Stimulated activated memory B cell treated with anti-CD40 and anti-IgM and Interleukin-4, amounts not matched to agents 10 μg/mL and 1 μg/mL and 100 μg/mL, for 72 hours (primary cell): ENCODE results near the gene ACACB.

Experiments
- ATAC-seq: fragments of 150-1000 bp; cut with Tn5 transposase; 2 replicates; pipeline ENCODE4 v1.10.0; 2021
- H3K27ac Mint-ChIP-seq: one replicate; pipeline ENCODE4 v1.8.0; 2022; ENCODE audit warnings: mild to moderate bottlenecking, mixed read lengths
- H3K27me3 Mint-ChIP-seq: one replicate; pipeline ENCODE4 v1.8.0; 2022; ENCODE audit warnings: mixed read lengths
- H3K36me3 Mint-ChIP-seq: one replicate; pipeline ENCODE4 v1.8.0; 2022; ENCODE audit warnings: mixed read lengths
- H3K4me1 Mint-ChIP-seq: one replicate; pipeline ENCODE4 v1.8.0; 2022; ENCODE audit warnings: mixed read lengths
- H3K4me3 Mint-ChIP-seq: one replicate; pipeline ENCODE4 v1.8.0; 2022; ENCODE audit warnings: mild to moderate bottlenecking, moderate library complexity, mixed read lengths
- H3K9me3 Mint-ChIP-seq: one replicate; pipeline ENCODE4 v1.8.0; 2022; ENCODE audit warnings: mixed read lengths

The ACACB gene

GRCh38 chr12:109253913-109254544, 137.6 kb downstream of the ACACB start:
- H3K4me3 Mint-ChIP-seq: no peak overlapping the region
- no peaks in the 10 kb centered on the region for H3K27me3 Mint-ChIP-seq
- H3K4me1 Mint-ChIP-seq: no peaks in the 10 kb centered on the region
- H3K27ac Mint-ChIP-seq: no peak overlapping the region
- H3K36me3 Mint-ChIP-seq: peaks cover 61% of the 10 kb centered on the region
- H3K9me3 Mint-ChIP-seq: peaks cover 12% of the 10 kb centered on the region
- ATAC-seq: no peak

GRCh38 chr12:109255377-109255776, 139.0 kb downstream of the ACACB start:
- H3K27ac Mint-ChIP-seq: no peak overlapping the region
- H3K4me1 Mint-ChIP-seq: no peaks in the 10 kb centered on the region
- H3K27me3 Mint-ChIP-seq: no peaks in the 10 kb centered on the region
- ATAC-seq: no peak
- H3K9me3 Mint-ChIP-seq: peaks cover 12% of the 10 kb centered on the region
- H3K4me3 Mint-ChIP-seq: no peak overlapping the region
- peaks cover 54% of the 10 kb centered on the region for H3K36me3 Mint-ChIP-seq

- Mint-ChIP-seq H3K4me1 (no peaks in the 10 kb centered on the region), H3K27me3 (no peaks in the 10 kb centered on the region), H3K36me3 (peaks cover 56% of the 10 kb centered on the region), H3K4me3 (no peak overlapping the region), H3K27ac (no peak overlapping the region), H3K9me3 (peaks cover 12% of the 10 kb centered on the region)
- ATAC-seq: no peak
Measured at GRCh38 chr12:109256011-109256410, 139.6 kb downstream of the ACACB start.

DNA sequence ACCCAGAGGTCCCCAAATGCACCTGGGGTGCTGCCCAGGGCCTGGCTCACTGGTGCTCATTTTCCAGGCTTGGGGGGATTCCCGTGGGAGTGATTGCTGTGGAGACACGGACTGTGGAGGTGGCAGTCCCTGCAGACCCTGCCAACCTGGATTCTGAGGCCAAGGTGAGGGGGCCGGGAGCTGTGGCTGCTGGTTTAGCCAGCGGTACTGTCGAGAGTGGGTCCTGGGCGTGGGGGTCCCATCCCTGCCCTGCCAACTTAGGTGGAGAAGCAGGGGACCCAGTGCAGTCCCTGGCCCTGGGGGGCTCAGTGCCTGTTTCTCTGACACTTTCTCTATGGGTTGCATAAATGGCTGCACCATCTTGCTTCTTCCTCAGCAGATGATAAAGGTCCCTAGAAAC, 141.8 kb downstream of the ACACB start:
- Mint-ChIP-seq H3K9me3 (peaks cover 10% of the 10 kb centered on the region), H3K4me3 (no peak overlapping the region), H3K36me3 (peaks cover 47% of the 10 kb centered on the region), H3K27me3 (no peaks in the 10 kb centered on the region), H3K27ac (no peak overlapping the region), H3K4me1 (no peaks in the 10 kb centered on the region)
- ATAC-seq: no peak

GRCh38 chr12:109258607-109259544, 142.5 kb downstream of the ACACB start:
- ATAC-seq: no peak
- Mint-ChIP-seq H3K9me3 (peaks cover 7% of the 10 kb centered on the region), H3K36me3 (peaks cover 46% of the 10 kb centered on the region)

GRCh38 chr12:109259545-109259895, 143.1 kb downstream of the ACACB start:
- Mint-ChIP-seq H3K36me3 (peaks cover 44% of the 10 kb centered on the region), H3K4me3 (no peak overlapping the region), H3K27me3 (no peaks in the 10 kb centered on the region), H3K9me3 (peaks cover 3% of the 10 kb centered on the region), H3K27ac (no peak overlapping the region), H3K4me1 (no peaks in the 10 kb centered on the region)
- no peak for ATAC-seq

More at GRCh38 chr12:109258607-109259544, 142.5 kb downstream of the ACACB start:
- H3K4me1 Mint-ChIP-seq: no peaks in the 10 kb centered on the region
- H3K27me3 Mint-ChIP-seq: no peaks in the 10 kb centered on the region
- H3K27ac Mint-ChIP-seq: no peak overlapping the region
- no peak overlapping the region for H3K4me3 Mint-ChIP-seq

DNA sequence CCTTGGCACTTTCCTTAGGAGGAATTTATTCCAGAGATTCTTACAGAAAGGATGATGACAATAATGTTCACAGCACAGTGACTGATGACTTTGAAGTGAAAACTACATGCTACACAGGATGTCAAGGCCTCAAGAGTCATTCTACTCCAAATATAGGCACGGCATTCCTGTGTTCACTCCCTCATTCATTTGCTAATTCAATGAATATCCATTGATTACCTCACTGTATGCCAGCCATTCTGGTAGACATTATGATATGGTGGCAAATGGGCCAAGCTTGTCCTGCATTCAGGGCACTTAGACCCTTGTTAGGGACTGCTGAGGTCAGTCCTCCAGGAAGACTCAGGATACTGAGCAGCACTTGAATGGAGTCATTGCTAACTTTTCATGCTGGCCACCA, 144.7 kb downstream of the ACACB start:
- no peaks in the 10 kb centered on the region for H3K27me3 Mint-ChIP-seq
- H3K9me3 Mint-ChIP-seq: peaks cover 3% of the 10 kb centered on the region
- ATAC-seq: no peak
- no peak overlapping the region for H3K27ac Mint-ChIP-seq
- H3K36me3 Mint-ChIP-seq: peaks cover 34% of the 10 kb centered on the region
- H3K4me1 Mint-ChIP-seq: no peaks in the 10 kb centered on the region
- no peak overlapping the region for H3K4me3 Mint-ChIP-seq

GRCh38 chr12:109261939-109262338, 145.6 kb downstream of the ACACB start:
- Mint-ChIP-seq H3K27ac (no peak overlapping the region), H3K4me3 (no peak overlapping the region), H3K27me3 (no peaks in the 10 kb centered on the region), H3K9me3 (peaks cover 3% of the 10 kb centered on the region), H3K36me3 (peaks cover 34% of the 10 kb centered on the region), H3K4me1 (no peaks in the 10 kb centered on the region)
- ATAC-seq: no peak

DNA sequence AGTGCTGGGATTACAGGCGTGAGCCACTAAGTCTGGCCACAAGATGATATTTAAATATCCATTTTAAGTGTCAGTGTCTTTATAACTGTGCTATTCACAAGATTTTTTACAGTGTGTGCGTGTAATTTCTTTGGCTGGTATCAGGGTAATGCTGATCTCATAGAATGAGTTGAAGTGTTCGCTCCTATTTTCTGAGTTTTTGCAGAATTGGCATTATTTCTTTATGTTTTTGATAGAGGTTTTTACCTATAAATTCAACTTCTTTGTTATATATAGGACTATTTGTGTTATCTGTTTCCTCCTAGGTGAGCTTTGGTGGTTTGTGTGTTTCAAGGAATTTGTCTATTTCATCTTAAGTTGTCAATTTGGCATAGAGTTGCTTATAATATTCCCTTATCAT, 147.1 kb downstream of the ACACB start:
- no peak for ATAC-seq
- no peak overlapping the region for H3K27ac Mint-ChIP-seq
- H3K27me3 Mint-ChIP-seq: no peaks in the 10 kb centered on the region
- no peaks in the 10 kb centered on the region for H3K4me1 Mint-ChIP-seq
- H3K4me3 Mint-ChIP-seq: no peak overlapping the region
- H3K9me3 Mint-ChIP-seq: peaks cover 3% of the 10 kb centered on the region
- H3K36me3 Mint-ChIP-seq: peaks cover 41% of the 10 kb centered on the region

DNA sequence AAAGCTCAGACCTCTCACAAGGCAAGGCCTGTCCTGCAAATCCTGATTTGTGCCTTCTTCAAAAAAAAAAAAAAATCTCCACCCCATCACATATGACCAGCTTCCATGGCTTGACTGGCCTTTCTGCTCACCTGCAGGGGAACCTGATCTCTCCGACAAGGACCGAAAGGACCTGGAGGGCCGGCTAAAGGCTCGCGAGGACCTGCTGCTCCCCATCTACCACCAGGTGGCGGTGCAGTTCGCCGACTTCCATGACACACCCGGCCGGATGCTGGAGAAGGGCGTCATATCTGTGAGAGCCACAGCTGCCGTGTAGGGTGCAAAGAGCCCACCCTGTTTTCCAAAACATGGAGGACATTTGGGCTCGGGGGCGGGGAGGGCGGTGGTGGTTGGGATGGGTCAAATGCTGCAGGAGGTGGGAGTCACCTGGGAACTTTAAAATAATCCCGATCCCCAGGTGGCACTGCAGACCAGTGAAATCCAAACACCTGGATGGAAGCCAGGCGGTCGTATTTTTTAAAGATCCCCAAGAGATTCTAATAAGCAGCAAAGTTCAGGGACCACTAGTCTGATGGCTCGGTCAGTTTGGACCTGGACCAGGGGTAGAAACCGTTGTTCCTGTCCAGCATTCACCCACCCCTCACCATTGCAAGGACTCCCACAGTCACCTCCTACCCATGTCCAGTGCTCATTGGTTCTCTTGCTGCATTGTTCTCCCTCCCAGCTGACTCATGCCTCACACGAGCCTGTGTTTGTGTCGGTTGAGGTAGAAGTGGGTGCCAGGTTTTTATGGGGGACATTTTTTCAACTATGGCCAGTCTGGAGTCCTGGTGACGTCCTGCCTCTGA, 147.9 kb downstream of the ACACB start:
- Mint-ChIP-seq H3K27ac (no peak overlapping the region), H3K27me3 (no peaks in the 10 kb centered on the region), H3K36me3 (peaks cover 41% of the 10 kb centered on the region), H3K4me1 (no peaks in the 10 kb centered on the region), H3K4me3 (no peak overlapping the region), H3K9me3 (peaks cover 3% of the 10 kb centered on the region)
- no peak for ATAC-seq

DNA sequence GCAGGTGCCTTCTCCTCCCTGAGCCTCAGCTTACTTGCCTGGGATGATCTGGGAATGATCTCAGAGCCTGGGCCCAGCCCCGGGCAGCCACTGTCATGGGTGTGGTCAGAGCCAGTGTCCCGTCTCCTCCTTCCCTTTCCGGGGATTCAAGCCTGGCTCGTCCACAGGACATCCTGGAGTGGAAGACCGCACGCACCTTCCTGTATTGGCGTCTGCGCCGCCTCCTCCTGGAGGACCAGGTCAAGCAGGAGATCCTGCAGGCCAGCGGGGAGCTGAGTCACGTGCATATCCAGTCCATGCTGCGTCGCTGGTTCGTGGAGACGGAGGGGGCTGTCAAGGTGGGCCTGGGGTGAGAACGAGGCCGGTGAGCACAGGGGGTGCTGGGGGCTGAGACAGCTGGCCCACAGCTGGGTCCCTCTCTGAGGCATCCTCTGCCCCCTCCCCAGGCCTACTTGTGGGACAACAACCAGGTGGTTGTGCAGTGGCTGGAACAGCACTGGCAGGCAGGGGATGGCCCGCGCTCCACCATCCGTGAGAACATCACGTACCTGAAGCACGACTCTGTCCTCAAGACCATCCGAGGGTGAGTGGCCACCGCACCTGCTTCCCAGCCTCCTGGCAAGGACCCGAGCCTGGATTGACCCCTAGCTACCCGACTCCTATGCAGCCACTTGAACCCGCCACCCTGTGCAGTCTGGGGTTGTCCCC, 148.7 kb downstream of the ACACB start:
- H3K36me3 Mint-ChIP-seq: peaks cover 41% of the 10 kb centered on the region
- H3K27me3 Mint-ChIP-seq: no peaks in the 10 kb centered on the region
- no peak overlapping the region for H3K27ac Mint-ChIP-seq
- ATAC-seq: no peak
- no peaks in the 10 kb centered on the region for H3K4me1 Mint-ChIP-seq
- no peak overlapping the region for H3K4me3 Mint-ChIP-seq
- H3K9me3 Mint-ChIP-seq: peaks cover 5% of the 10 kb centered on the region

DNA sequence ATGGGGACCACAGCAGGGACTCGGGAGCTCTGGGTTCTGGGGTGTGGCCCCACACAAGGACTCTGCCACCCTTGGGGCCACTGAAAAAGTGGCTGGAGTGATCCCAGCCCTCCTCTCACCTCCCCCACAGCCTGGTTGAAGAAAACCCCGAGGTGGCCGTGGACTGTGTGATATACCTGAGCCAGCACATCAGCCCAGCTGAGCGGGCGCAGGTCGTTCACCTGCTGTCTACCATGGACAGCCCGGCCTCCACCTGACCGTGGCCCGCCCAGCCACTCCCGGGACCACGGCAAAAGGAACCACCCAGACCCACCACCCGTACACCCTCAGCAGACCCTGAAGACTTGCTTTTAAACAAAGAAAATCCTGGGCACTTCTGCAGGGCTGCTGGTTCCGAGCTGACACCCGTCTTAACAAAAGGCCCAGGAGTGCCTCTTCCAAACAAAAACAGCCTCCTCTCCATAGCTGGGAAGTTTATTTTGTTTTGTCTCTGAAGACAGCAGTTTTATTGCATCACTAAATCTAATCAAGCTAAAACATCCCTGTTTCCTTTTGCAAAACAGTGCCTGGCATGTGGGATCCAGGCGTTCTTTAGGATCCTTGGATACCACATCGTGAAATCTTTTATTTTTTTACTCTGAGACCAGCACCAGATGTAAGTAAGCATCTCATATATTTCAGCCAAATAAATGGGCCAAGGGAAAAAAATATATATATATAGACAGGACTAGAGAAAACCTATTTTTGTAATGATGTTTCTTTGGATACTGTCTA, 149.9 kb downstream of the ACACB start:
- no peak for ATAC-seq
- no peaks in the 10 kb centered on the region for H3K27me3 Mint-ChIP-seq
- H3K36me3 Mint-ChIP-seq: peaks cover 33% of the 10 kb centered on the region
- H3K9me3 Mint-ChIP-seq: peaks cover 10% of the 10 kb centered on the region
- H3K4me3 Mint-ChIP-seq: no peak overlapping the region
- no peaks in the 10 kb centered on the region for H3K4me1 Mint-ChIP-seq
- no peak overlapping the region for H3K27ac Mint-ChIP-seq

GRCh38 chr12:109267361-109267760, 151.0 kb downstream of the ACACB start:
- ATAC-seq: no peak
- H3K36me3 Mint-ChIP-seq: peaks cover 22% of the 10 kb centered on the region
- peaks cover 10% of the 10 kb centered on the region for H3K9me3 Mint-ChIP-seq
- H3K27me3 Mint-ChIP-seq: no peaks in the 10 kb centered on the region
- H3K4me1 Mint-ChIP-seq: no peaks in the 10 kb centered on the region
- no peak overlapping the region for H3K4me3 Mint-ChIP-seq
- no peak overlapping the region for H3K27ac Mint-ChIP-seq

DNA sequence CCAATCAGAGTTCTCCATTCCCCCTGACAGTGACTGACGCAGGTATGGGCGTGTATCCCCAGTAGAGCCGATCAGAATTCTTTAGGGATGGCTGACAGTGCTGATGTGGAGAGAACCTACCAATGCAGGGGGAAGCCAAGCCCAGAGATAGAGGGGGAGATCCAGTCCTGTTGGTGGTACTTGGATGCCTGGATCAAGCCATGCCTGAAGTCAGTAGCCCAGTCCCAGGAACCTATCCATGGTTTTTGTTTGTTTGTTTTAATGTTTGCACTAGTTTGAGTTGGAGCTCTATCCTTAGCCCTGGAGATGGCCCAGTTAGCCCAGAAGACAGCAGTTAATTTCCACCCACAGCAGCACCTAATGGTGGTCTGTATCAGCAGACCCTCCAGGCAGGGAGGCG, 152.5 kb downstream of the ACACB start:
- Mint-ChIP-seq H3K4me1 (no peaks in the 10 kb centered on the region), H3K27ac (no peak overlapping the region), H3K9me3 (peaks cover 7% of the 10 kb centered on the region), H3K36me3 (peaks cover 16% of the 10 kb centered on the region), H3K4me3 (no peak overlapping the region), H3K27me3 (peaks cover 13% of the 10 kb centered on the region)
- no peak for ATAC-seq
